Brain microvascular endothelial cell (primary cell): ENCODE results near the gene ADPRS.

ENCODE experiments used
- DNase-seq: peaks from one replicate; pipeline ENCODE4 v3.0.0-alpha.2; 2020
- H3K27ac ChIP-seq: fragments of 250-450 bp; sonication (Bioruptor Pico); 2 replicates; pipeline ENCODE4 v1.5.1; 2020; ENCODE audit warnings: mild to moderate bottlenecking, moderate library complexity
- H3K27me3 ChIP-seq: fragments of 250-450 bp; sonication (Bioruptor Pico); replicated peaks from 2 replicates; pipeline ENCODE4 v1.5.1; 2020; ENCODE audit warnings: mild to moderate bottlenecking
- H3K36me3 ChIP-seq: fragments of 250-450 bp; sonication (Bioruptor Pico); replicated peaks from 2 replicates; pipeline ENCODE4 v1.5.1; 2020; ENCODE audit warnings: mild to moderate bottlenecking
- H3K4me3 ChIP-seq: 2 replicates; pipeline ENCODE4 v1.5.1; 2011; ENCODE audit warnings: low read depth, mild to moderate bottlenecking, control low read depth, low read length, moderate library complexity
- CTCF ChIP-seq: IDR thresholded peaks from 2 replicates; pipeline ENCODE4 v1.5.1; 2011; ENCODE audit warnings: low read depth, mild to moderate bottlenecking, moderate library complexity, low read length, control low read depth, inconsistent platforms; ENCODE audit errors: missing control alignments
- in situ Hi-C: cut with HindIII; loops from 2 replicates; pipeline ENCODE4 v1.10.0; 2017; ENCODE audit warnings: low sequenced_read_pairs, low pct_ligation_motif_present

ADPRS gene

GRCh38 chr1:36089393-36090121 lies 865 bp downstream of the ADPRS start:
- H3K36me3 ChIP-seq: peaks cover 38% of the 10 kb centered on the region
- H3K4me3 ChIP-seq: peak overlapping the region; percentile 90
- H3K27me3 ChIP-seq: no peaks in the 10 kb centered on the region
- in situ Hi-C loops: no loop called here
- TF ChIP-seq CTCF: no peak
- peak; percentile 64 for DNase-seq
- peak overlapping the region; percentile 81 for H3K27ac ChIP-seq

GRCh38 chr1:36091141-36091540 lies 2.4 kb downstream of the ADPRS start:
- TF ChIP-seq CTCF: no peak
- Histone ChIP-seq H3K4me3 (no peak overlapping the region), H3K27ac (no peak overlapping the region), H3K36me3 (peaks cover 44% of the 10 kb centered on the region), H3K27me3 (no peaks in the 10 kb centered on the region)
- in situ Hi-C loops: no loop called here
- DNase-seq: no peak

GRCh38 chr1:36091698-36092097 lies 3.0 kb downstream of the ADPRS start:
- Histone ChIP-seq H3K27ac (no peak overlapping the region), H3K27me3 (no peaks in the 10 kb centered on the region), H3K4me3 (no peak overlapping the region), H3K36me3 (peaks cover 44% of the 10 kb centered on the region)
- in situ Hi-C loops: no loop called here
- TF ChIP-seq CTCF: no peak
- no peak for DNase-seq

- H3K36me3 ChIP-seq: peaks cover 44% of the 10 kb centered on the region
- in situ Hi-C loops: no loop called here
- H3K27ac ChIP-seq: no peak overlapping the region
- H3K27me3 ChIP-seq: no peaks in the 10 kb centered on the region
- H3K4me3 ChIP-seq: no peak overlapping the region
- no peak for TF ChIP-seq CTCF
- no peak for DNase-seq
These were observed 3.6 kb downstream of the ADPRS start for GRCh38 chr1:36092166-36092797.

- Histone ChIP-seq H3K27ac (no peak overlapping the region), H3K36me3 (peaks cover 44% of the 10 kb centered on the region), H3K27me3 (no peaks in the 10 kb centered on the region), H3K4me3 (no peak overlapping the region)
- in situ Hi-C loops: no loop called here
- DNase-seq: no peak
- no peak for TF ChIP-seq CTCF
These were observed 4.1 kb downstream of the ADPRS start for GRCh38 chr1:36092798-36093185.

- TF ChIP-seq CTCF: no peak
- Histone ChIP-seq H3K4me3 (no peak overlapping the region), H3K27me3 (no peaks in the 10 kb centered on the region), H3K36me3 (peaks cover 44% of the 10 kb centered on the region), H3K27ac (no peak overlapping the region)
- DNase-seq: no peak
- in situ Hi-C loops: no loop called here
These were observed 4.5 kb downstream of the ADPRS start for GRCh38 chr1:36093226-36093625.
